Loucy (cell line): Measurements from ENCODE around the gene ASPSCR1.

ENCODE experiments used
- EZH2phosphoT487 ChIP-seq: fragments of 200-600 bp; IDR thresholded peaks from 2 replicates; pipeline ENCODE4 v1.6.1; 2018; ENCODE audit warnings: antibody characterized with exemption, mild to moderate bottlenecking, moderate library complexity, borderline replicate concordance
- TF ChIP-seq, protein P1 (sequence below): fragments of 200-600 bp; sonication (generic); conservative IDR thresholded peaks from 2 replicates; pipeline ENCODE4 v1.5.1; 2014; ENCODE audit warnings: mild to moderate bottlenecking, antibody characterized with exemption, low read length

DNA sequence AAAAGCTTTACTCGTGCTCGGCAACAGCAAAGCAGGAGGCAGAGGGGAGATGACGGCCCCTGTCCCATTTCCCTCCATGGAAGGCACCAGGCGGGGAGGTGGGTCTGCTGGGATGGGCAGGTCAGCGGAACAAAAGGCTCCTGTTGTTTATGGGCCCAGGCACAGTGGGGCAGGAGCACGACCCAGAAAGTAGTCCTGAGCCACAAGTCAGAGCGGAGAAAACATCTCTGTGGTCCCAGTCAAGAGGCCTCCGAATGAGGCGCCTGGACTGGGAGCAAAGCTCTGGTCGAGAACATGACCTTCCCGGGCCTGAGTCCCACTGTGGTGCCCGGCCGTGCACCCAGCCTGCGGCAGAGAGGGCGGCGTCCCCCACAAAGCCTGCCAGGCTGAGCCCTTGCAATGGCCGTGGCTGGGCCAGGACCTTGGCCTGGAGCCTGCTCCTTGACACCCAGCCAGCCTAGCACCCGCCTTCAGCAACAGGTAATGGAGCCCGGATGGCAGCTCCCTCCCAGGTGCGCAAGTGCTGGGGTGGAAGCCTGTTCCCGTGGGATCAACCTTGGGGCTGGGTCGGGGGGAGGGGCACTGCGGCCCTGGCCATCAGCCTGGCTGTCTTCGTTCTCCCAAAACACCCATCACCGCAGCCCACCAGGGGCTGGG is 70.6 kb downstream of the ASPSCR1 start:
- no peak for TF ChIP-seq EZH2phosphoT487
- TF ChIP-seq, protein P1, sequence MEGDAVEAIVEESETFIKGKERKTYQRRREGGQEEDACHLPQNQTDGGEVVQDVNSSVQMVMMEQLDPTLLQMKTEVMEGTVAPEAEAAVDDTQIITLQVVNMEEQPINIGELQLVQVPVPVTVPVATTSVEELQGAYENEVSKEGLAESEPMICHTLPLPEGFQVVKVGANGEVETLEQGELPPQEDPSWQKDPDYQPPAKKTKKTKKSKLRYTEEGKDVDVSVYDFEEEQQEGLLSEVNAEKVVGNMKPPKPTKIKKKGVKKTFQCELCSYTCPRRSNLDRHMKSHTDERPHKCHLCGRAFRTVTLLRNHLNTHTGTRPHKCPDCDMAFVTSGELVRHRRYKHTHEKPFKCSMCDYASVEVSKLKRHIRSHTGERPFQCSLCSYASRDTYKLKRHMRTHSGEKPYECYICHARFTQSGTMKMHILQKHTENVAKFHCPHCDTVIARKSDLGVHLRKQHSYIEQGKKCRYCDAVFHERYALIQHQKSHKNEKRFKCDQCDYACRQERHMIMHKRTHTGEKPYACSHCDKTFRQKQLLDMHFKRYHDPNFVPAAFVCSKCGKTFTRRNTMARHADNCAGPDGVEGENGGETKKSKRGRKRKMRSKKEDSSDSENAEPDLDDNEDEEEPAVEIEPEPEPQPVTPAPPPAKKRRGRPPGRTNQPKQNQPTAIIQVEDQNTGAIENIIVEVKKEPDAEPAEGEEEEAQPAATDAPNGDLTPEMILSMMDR: no peak
